NCI-H510A treated with DMSO at 0.1 percent for 48 hours (cell line): ENCODE measurements around the gene RAB33A.
"Not testable (repeated sequence)": the region's sequence is repeated elsewhere in the genome, so short reads cannot be mapped to it uniquely, and the experiment has no call there.

Source experiments
- DNase-seq: peaks from one replicate; lab custom pipeline; 2025; lab: John Stamatoyannopoulos, UW

Gene RAB33A

DNA sequence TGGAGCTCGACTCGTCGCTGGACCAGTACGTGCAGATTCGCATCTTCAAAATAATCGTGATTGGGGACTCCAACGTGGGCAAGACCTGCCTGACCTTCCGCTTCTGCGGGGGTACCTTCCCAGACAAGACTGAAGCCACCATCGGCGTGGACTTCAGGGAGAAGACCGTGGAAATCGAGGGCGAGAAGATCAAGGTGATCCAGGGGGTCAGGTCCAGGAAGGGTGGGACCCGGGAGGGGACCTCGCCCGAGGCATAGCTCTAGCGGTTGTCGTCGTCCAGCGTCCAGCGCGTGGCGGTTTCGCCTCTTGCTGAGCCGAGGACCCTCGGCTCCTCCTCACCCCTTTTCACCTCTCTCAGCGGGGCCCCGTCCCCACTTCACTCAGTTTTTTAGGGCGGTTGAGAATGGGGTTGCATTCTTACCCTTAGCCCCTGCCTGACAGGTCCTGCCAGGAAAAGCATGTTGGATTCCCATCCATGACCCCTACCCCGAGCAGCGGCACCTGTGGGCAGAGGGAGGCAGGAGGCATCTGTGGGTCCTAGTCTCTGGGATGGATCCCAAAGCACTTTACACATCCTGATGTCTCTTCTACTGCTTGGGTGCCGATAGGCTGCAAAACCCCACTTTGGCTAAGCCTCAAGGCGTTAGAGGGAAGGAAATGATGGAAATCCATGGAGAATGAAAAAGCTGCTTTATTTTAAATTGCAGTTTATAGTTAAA, 524 bp downstream of the RAB33A start:
- DNase-seq = no peak

DNA sequence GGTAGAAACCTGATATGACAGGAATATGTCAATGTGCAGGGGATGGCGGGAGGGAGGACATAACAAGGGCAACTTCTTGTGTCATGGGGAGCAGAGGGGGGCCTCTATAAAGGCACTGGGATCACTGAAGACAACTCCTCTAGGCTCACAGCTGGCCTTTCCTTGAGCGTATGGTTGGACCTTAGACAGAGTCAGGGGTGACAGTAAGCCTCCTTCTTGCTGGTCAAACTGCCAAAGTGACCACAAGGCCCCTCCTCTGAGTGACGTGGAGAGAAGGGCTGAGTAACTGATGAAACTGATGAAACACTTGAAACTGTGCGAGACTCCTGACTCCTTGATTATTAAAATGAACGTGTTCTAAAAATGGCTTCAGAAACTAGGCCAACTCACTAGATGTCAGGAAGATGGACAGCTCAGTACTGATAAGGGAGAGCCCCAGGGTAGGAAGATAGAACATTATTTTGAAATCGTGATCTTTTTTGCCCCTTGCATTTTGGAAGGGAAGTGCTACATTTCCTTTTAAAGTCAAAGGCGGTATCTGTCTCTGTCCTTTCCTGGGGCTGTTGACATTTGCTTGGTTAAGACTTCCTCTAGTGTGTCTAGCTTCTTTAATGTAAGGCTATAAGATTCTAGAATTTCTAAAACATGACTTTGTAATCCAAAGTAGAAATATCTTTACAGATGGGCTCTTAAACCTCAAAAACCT, 1.6 kb downstream of the RAB33A start:
- no peak for DNase-seq

DNA sequence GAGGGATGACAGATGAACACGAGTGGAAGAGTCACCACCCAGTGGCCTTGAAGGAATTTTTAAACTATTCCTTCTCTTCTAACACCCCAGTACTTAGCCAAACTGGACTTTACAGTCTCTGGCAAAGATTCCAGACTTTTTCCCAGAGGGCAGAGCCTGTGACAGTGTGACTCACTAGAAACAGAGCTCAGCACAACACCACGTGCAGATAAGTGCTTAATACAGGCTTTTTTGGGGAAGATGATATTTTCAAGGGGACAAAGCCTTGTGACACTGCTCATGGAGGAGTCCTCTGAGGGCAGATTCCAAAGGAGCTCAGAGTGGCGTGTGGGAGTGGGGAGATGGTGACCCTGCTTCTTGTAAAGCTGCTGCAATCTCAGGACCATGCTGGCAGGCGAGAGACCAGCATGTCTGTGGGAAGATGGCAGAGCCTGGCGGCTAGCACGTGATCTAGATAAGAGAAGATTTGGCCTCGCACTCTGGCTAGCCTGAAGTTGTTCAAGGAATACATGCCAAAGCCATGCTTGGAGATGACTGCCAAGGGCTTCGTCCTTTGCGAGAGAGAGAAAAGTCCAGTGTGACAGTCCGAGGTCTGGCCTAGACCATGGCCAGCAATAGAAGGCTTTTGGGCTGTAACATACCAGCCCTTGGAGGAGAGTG, 2.4 kb downstream of the RAB33A start:
- DNase-seq = no peak

DNA sequence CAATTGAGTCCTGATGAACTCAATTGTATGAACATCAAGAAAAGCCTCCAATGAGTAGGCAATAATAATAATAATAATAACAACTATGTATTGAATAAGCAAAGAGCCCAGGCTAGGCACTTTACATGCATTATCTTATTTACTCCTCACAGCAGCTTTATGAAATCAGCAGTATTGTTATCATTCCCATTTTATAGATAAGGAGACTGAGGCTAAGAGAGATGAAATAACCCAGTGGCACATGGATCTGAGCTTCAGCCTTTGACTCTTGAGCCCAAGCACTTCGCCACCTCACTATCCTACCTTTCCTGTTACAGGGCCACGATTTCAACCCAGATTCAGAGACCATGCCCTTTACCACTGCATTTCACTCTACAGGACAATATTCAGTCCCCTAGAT, 3.2 kb downstream of the RAB33A start:
- DNase-seq = no peak

DNA sequence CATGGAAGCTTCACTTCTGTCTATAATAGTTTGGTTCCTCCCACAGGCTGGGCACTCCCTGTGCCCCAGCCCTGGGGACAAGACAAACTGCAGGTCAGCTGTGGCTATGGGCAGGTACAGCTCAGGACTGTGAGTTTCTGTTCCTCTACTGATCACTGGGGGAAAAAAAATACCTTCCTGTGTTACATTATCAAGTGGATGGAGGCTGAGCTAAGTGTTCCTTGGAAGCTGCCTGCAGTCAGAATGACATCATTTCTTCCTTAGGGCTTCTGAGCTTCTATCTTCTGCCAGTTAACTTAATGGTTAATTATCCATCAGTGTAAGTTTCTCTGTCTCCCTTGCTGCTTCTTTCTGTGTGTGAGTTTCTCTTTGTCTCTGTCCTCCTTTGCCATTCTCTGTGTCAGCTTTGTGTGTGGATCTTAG, 4.6 kb downstream of the RAB33A start:
- DNase-seq = no peak

DNA sequence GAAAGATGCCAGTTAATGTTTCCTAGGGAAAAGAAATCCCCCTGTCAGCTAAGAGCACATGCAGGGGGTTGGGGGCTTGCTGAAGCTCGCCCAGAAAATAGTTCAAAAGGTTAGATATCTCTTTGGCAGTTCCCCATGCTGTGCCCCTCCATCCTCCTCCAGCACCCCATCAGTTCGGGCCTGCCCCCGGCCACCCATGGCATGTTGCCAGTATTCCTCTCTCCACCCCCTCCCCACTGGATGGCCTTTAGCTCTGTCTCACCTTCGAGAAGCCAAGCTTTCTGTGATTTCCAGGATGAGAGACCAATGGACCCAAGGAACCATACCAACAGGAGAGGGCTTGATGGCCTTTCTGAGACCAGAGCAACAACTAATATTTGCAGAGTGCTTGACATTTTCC, 5.2 kb downstream of the RAB33A start:
- no peak for DNase-seq

DNA sequence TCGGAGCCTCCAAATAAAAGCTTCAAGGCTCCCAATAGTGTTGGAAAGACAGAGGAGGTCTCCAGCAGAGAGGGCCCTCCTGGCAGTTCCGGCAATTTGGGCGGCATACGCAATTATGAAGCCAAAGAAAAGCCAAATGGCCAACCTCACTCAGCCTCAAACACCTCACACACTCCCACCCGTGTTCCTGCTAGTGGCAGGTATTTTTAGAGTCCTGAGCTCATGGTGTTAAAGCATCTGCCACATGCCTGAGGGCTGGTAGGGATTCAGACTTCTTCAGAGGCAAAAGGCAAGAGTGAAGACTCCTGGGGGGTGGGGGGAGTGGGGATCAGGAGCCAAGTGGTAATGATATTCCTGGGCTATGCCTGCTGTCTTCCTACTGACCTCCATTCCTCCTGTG, 7.4 kb downstream of the RAB33A start:
- no peak for DNase-seq

DNA sequence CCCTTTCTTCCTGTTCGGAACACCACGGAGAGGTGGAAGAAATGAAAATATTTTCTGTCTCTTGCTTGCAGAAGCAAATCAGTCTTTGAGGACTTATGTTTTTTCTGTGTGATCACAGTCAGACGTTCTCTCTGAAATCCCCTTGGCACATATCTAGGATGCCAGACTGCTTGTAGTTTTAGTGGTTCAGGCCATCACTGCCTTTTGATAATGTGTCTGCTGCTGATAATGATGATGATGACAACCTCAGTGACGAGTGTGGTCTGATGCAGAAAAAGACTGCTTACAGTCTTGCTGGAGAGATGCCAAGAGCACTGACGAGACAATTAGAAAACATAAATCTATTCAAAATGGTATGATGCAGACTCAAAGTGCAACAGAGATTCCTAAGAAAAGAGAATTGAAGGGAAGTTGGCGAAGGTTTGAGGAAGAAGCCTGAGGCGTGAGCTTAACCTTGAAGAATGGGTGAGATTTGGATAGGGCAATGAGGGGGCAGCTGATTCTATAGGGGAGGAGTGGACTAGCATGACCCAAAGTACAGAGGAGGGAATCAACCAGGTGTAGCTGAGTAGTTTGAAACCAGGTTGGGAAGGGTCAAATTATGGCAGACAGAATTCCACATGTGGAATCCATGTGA, 7.9 kb downstream of the RAB33A start:
- no peak for DNase-seq

DNA sequence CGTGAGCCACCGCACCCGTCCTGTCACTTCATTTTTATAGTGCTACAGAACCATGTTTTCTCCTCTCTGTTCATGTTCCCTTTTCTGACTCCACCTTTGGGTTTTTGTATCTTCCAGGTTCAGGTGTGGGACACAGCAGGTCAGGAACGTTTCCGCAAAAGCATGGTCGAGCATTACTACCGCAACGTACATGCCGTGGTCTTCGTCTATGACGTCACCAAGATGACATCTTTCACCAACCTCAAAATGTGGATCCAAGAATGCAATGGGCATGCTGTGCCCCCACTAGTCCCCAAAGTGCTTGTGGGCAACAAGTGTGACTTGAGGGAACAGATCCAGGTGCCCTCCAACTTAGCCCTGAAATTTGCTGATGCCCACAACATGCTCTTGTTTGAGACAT, 12.4 kb downstream of the RAB33A start:
- DNase-seq = no peak

DNA sequence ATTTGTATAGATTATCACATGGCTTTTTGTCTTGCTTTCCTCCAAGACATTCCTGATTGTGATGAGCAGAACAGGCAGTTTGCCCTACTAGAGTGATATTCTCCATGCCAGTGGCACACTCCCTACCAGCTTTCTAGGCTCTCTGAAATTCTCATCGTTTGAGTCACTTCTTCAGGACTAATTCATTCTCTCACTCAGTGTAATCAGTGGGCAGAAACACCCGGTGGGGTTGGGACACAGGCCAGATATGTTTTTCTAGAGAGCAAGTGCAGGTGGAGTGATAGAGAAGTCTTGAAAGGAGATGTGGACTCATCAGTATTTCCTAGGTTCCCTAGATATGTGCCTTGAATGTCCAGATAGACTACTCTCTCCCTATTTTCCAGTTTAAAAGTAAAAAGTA, 13.1 kb downstream of the RAB33A start:
- no peak for DNase-seq

DNA sequence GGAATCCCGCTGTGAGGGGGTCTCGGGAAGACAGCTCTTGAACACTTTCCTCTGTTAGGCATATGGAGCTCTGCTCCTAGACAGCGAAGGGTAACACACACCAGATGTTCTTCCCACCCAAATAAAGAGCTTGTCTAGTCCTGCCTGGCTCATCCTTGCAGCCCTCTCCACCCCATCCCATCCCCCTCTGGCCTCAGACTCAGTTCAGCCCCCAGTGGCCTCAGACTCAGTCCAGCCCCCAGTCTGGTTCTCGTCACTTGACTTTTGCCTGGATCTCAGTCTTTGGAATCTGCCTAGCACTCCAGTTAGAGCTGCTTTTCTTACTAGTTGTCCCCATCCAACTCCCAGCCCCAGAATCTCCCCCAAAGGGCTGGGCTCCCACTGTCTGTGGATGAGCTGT, 14.9 kb downstream of the RAB33A start:
- DNase-seq = no peak

DNA sequence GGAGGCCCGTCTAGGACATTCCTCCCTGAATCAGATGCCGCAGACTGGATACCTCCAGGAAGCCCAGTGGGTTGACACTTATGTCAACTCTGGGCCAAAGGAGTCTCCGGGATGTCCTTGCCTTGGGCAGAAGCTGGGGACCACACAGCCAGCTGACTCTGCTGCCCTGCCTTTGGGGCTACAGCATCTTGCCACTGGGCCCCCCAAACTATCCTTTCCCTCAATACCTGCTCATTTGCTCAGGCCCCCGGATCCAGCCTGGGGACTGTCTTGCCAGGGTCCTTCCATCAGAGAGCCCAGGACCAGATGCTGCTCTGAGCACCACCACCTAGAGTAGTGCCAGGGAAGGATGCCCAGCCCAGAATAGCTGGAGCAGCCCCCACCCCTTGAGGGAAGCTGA, 19.0 kb downstream of the RAB33A start:
- DNase-seq = no peak

DNA sequence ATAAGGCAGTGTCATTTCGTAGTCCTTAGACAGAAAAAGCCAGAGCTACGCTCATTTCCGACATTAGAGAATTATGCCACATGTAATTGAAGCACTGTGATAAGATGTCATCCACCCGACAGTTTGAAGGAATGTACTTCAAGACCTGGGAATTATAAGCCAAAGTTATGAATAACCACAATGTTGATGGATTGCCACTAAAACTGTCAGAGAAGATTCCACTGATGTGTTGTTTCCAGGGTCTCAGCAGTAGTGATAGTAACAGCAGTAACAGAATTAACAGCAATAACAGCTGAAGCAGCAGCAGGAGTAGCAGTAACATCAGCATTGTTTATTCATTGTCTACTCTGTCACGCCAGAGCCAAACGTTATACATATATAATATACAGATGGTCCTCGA, 24.7 kb downstream of the RAB33A start:
- no peak for DNase-seq

DNA sequence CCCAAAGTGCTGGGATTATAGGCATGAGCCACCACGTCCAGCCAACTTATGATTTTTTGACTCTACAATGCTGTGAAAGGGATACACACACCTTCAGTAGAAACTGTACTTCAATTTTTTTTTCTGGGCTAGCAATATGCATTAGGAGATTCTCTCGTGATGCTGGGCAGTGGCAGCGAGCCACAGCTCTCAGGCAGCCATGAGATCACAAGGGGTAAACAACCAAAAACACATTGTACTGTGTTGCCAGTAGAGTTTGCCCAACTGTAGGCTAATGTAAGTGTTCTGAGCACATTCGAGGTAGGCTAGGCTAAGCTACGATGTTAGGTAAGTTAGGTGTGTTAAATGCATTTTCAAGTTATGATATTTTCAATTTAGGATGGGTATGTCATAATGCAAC, 25.7 kb downstream of the RAB33A start:
- no peak for DNase-seq

DNA sequence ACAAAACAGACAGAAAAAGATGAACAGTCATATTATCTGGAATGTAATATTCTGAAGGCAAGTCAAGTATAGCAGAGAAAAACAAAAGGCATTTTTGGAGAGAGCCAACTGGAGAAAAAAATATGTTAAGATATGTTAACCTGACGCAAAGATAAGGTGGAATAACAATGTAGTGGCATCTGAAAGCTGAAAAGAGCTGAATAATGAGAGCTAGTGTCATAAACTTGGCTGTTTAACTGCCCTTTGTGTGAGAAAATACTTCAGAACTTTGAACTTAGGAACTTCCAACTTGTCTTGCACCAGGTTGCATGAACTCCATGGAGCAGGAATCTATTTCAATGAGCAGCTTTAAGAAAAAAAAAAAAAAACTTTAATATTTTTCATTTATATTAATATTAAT, 32.9 kb downstream of the RAB33A start:
- DNase-seq = no peak

DNA sequence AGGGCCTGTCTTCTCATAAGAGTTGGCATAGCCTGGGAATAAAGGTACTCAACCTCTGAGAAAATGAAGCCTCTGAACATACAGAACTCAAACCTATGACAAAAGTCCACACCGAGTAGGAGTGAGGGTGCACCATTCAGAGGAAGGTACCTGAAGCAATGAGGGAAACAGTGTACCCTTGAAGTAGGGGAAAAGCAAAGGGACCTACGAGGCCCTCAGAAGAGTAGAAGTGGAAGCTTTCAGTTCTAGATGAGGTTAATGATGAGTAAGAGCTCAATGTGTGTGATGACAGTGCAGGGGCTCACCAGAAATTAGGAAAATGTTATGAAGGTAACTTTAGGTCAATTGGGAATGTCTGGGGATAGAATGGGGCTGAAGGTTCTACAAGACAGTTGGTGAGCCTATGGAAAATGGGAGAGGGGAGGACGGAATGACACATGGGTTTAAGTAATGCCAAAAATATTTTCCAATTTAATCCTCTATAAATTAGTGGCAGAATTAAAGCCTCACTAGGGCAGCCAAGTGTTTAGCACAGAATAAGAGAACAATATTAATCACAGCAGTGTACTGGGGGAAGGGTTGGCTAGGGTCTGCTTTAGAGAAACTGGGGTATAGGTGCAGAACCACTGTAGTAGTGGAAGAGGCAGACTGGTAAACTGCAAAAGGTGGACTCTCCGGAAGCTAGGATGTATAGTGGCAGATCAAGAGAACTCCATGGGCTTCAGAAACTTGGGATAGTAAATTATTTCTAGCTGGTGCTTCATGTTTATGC, 39.8 kb downstream of the RAB33A start:
- no peak for DNase-seq

DNA sequence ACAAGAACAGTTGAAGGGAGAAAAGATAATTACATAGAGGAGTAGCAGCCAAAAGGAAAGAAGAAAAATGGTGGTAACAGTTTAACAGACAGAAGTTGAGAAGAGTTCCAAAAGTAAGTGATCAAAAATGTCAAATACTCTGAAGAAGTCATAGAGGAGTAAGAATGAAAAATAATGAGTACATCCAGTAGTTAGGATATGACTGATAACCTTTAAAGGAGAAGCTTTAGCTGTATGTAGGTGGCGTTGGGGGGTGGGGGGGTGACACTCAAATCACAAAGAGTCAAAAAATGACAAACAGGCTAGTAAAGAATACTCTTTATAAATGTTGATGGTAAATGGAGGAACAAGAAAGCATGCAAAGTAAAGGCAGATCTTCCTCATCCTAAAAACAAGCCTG, 40.6 kb downstream of the RAB33A start:
- DNase-seq = no peak

DNA sequence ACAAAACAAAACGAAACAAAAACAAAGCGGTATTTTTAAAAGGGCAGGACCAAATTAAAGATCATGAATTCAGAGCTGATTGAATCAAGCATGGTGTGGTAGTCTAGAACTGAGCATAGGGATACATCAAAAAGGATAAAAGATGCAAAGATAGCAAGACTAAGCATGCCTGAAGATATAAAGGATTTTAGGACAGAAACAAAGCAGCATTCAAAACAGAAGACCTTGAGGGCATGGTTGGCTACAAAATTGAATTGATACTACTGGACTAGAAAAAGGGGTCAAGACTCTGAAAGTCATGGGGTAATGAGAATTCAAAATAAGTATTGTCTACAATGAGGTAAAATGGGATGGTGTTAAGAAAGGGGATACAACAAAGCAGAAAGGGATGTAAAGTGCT, 41.6 kb downstream of the RAB33A start:
- DNase-seq = no peak

DNA sequence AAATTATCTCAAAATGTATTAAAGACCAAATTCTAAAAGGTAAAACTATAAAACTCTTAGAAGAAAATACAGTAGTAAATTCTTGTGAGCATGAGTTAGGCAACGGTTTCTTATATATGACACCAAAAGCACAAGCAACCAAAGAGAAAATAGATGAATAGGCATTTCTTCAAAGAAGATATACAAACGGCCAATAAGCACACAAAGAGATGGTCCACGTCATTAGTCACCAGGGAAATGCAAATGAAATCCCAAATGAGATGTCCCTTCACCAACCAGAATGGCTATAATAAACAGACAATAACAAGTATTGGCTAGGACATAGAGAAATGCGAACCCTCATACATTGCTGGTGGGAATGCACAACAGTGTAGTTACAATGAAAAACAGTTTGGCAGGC, 44.6 kb downstream of the RAB33A start:
- no peak for DNase-seq

DNA sequence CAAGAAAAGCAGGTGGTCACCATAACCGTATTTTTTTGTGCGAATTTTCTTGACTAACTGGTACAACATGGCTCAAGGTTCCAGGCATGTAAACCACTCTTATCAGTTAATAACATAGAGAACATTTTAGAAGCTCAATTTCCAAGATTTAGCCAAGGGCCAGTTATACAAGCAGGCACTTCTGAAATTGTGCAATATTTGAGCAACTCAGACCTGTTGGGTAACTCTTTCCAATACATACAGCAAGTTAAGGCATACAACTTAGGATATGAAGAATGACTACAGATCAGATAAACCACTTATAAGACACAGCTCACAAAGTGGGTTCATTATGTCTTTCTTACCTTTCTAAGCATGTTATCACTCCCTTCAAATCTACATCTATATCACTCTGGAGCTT, 53.0 kb downstream of the RAB33A start:
- DNase-seq = no peak

DNA sequence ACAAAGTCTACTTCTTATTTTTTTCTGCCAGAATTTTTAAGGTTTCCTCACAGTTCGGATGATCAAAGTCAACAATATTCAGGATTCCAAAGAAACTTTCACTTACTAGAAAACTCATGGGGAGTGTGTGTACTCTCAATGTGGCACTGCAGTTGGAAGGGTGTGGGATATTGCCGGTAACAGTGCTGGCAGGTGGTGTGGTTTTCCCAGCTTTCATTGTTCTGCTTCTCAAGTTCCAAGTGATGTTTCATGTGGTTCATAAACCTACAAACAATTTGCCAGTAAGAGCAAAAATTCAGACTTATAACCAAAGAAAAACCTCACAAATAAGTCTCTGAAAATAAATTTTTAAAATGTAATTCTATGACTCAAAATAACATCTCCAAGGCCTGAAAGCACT, 57.1 kb downstream of the RAB33A start:
- no peak for DNase-seq

DNA sequence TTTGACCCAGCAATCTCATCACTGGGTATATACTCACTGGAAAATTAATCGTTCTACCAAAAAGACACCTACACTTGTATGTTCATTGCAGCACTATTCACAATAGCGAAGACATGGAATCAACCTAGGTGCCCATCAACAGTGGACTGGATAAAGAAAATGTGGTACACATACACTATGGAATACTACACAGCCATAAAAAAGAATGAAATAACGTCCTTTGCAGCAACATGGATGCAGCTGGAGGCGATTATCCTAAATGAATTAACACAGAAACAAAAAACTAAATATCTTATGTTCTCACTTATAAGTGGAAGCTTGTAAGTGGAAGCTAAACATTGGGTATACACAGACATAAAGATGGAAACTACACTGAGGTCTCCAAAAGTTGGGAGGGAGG, 59.4 kb downstream of the RAB33A start:
- not testable (repeated sequence) for DNase-seq
